ENCODE data around the gene CARMIL3.
A peak's percentile ranks its signal among the peaks of the same experiment; 100 is the strongest.

The CARMIL3 gene

DNA sequence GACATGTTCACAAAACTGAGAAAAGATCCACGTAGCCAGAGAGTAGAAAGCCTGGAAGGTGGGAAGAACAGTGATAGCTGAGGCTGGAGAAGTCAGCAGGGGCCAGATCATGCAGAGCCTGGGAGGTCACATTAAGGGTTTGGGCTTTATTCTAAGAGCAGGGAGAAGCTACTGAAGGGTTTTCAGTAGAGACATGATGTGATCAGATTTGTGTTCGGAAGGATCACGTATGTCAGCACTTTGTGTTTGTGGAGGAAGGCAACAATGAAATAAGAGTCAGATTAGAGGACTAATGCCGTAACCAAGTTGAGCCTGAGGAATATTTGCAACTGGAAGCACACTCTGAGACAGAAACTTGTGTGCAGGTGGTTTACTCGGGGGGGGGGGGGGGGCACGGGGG is 38.1 kb downstream of the CARMIL3 start:
- no peak overlapping the region for H3K23ac ChIP-seq (ENCODE audit: low read length)
- H2AK5ac ChIP-seq (ENCODE audit: low read length): no peak overlapping the region
- H2BK120ac ChIP-seq (ENCODE audit: insufficient read depth, low read length, poor library complexity): no peak overlapping the region
- no peaks in the 10 kb centered on the region for H3K36me3 ChIP-seq (ENCODE audit: control insufficient read depth in 1 of 2, insufficient read depth in 2 of 2, low read length in 2 of 2)
- no peak overlapping the region for H2BK5ac ChIP-seq (ENCODE audit: low read depth, low read length, poor library complexity)
- H3K27ac ChIP-seq (ENCODE audit: low read depth, low read length): no peak overlapping the region
- no peak overlapping the region for H3K14ac ChIP-seq (ENCODE audit: low read length)
- H3K4me3 ChIP-seq (ENCODE audit: low read depth, low read length): no peak overlapping the region
- no CpG with 5 or more reads among the region's 6 CpGs for WGBS (ENCODE audit: extremely low coverage, insufficient coverage, insufficient read length)
- no peaks in the 10 kb centered on the region for H3K27me3 ChIP-seq (ENCODE audit: insufficient read depth, low read length)
- H3K9ac ChIP-seq (ENCODE audit: low read length): no peak overlapping the region
- no peak overlapping the region for H3K4ac ChIP-seq (ENCODE audit: low read depth, low read length)
- H4K12ac ChIP-seq (ENCODE audit: low read depth, low read length): no peak overlapping the region
- H3K18ac ChIP-seq (ENCODE audit: low read length): no peak overlapping the region
- no peaks in the 10 kb centered on the region for H3K9me3 ChIP-seq (ENCODE audit: insufficient read depth, low read depth, low read length)
- H2AFZ ChIP-seq (ENCODE audit: insufficient read depth, low read length, poor library complexity): no peak overlapping the region
- H4K8ac ChIP-seq (ENCODE audit: low read depth, low read length): no peak overlapping the region
- H2BK12ac ChIP-seq (ENCODE audit: low read length): no peak overlapping the region
- H4K91ac ChIP-seq (ENCODE audit: low read depth, low read length): no peak overlapping the region
- H3K79me1 ChIP-seq (ENCODE audit: low read length): peaks cover 11% of the 10 kb centered on the region
- peaks cover 0 to 6% of the 10 kb centered on the region in 2 experiments for H3K4me1 ChIP-seq (ENCODE audit: control insufficient read depth in 1 of 2, insufficient read depth in 2 of 2, low read length in 2 of 2)
- H3K4me2 ChIP-seq (ENCODE audit: low read length): no peak overlapping the region
- peaks cover 6% of the 10 kb centered on the region for H3K79me2 ChIP-seq (ENCODE audit: control insufficient read depth, insufficient read depth, low read length, poor library complexity)
- DNase-seq: no peak

GRCh38 chr14:24092110-24092504 is 40.3 kb downstream of the CARMIL3 start:
- no peak overlapping the region for H3K23ac ChIP-seq (ENCODE audit: low read length)
- H2AFZ ChIP-seq (ENCODE audit: insufficient read depth, low read length, poor library complexity): no peak overlapping the region
- no peak overlapping the region for H2BK12ac ChIP-seq (ENCODE audit: low read length)
- peaks cover 0 to 14% of the 10 kb centered on the region in 2 experiments for H3K4me1 ChIP-seq (ENCODE audit: control insufficient read depth in 1 of 2, insufficient read depth in 2 of 2, low read length in 2 of 2)
- H3K4me2 ChIP-seq (ENCODE audit: low read length): no peak overlapping the region
- H4K91ac ChIP-seq (ENCODE audit: low read depth, low read length): no peak overlapping the region
- H3K79me2 ChIP-seq (ENCODE audit: control insufficient read depth, insufficient read depth, low read length, poor library complexity): peaks cover 6% of the 10 kb centered on the region
- no peak overlapping the region for H3K18ac ChIP-seq (ENCODE audit: low read length)
- no peak overlapping the region for H2BK5ac ChIP-seq (ENCODE audit: low read depth, low read length, poor library complexity)
- H3K4me3 ChIP-seq (ENCODE audit: low read depth, low read length): no peak overlapping the region
- H4K12ac ChIP-seq (ENCODE audit: low read depth, low read length): no peak overlapping the region
- DNase-seq: no peak
- H2BK120ac ChIP-seq (ENCODE audit: insufficient read depth, low read length, poor library complexity): no peak overlapping the region
- H4K8ac ChIP-seq (ENCODE audit: low read depth, low read length): no peak overlapping the region
- H3K9ac ChIP-seq (ENCODE audit: low read length): no peak overlapping the region
- no peak overlapping the region for H2AK5ac ChIP-seq (ENCODE audit: low read length)
- H3K4ac ChIP-seq (ENCODE audit: low read depth, low read length): no peak overlapping the region
- H3K36me3 ChIP-seq (ENCODE audit: control insufficient read depth in 1 of 2, insufficient read depth in 2 of 2, low read length in 2 of 2): no peaks in the 10 kb centered on the region
- H3K27ac ChIP-seq (ENCODE audit: low read depth, low read length): no peak overlapping the region
- H3K79me1 ChIP-seq (ENCODE audit: low read length): peaks cover 11% of the 10 kb centered on the region
- no peaks in the 10 kb centered on the region for H3K27me3 ChIP-seq (ENCODE audit: insufficient read depth, low read length)
- H3K14ac ChIP-seq (ENCODE audit: low read length): no peak overlapping the region
- no peaks in the 10 kb centered on the region for H3K9me3 ChIP-seq (ENCODE audit: insufficient read depth, low read depth, low read length)

- no peak overlapping the region for H2AK5ac ChIP-seq (ENCODE audit: low read length)
- H3K23ac ChIP-seq (ENCODE audit: low read length): no peak overlapping the region
- no peak overlapping the region for H3K18ac ChIP-seq (ENCODE audit: low read length)
- H2AFZ ChIP-seq (ENCODE audit: insufficient read depth, low read length, poor library complexity): no peak overlapping the region
- no peak overlapping the region for H3K4me3 ChIP-seq (ENCODE audit: low read depth, low read length)
- no peak overlapping the region for H4K91ac ChIP-seq (ENCODE audit: low read depth, low read length)
- H3K79me2 ChIP-seq (ENCODE audit: control insufficient read depth, insufficient read depth, low read length, poor library complexity): peaks cover 6% of the 10 kb centered on the region
- no peak overlapping the region for H3K4ac ChIP-seq (ENCODE audit: low read depth, low read length)
- H2BK5ac ChIP-seq (ENCODE audit: low read depth, low read length, poor library complexity): no peak overlapping the region
- no peak overlapping the region for H4K8ac ChIP-seq (ENCODE audit: low read depth, low read length)
- H3K27me3 ChIP-seq (ENCODE audit: insufficient read depth, low read length): no peaks in the 10 kb centered on the region
- H3K4me2 ChIP-seq (ENCODE audit: low read length): no peak overlapping the region
- no peak overlapping the region for H2BK12ac ChIP-seq (ENCODE audit: low read length)
- no peak overlapping the region for H3K27ac ChIP-seq (ENCODE audit: low read depth, low read length)
- H3K9me3 ChIP-seq (ENCODE audit: insufficient read depth, low read depth, low read length): no peaks in the 10 kb centered on the region
- peak in 1 of 2 donors; percentile 11 for DNase-seq
- no peak overlapping the region for H3K14ac ChIP-seq (ENCODE audit: low read length)
- no peak overlapping the region for H2BK120ac ChIP-seq (ENCODE audit: insufficient read depth, low read length, poor library complexity)
- peaks cover 11% of the 10 kb centered on the region for H3K79me1 ChIP-seq (ENCODE audit: low read length)
- H3K4me1 ChIP-seq (ENCODE audit: control insufficient read depth in 1 of 2, insufficient read depth in 2 of 2, low read length in 2 of 2): peaks cover 0 to 14% of the 10 kb centered on the region in 2 experiments
- no peaks in the 10 kb centered on the region for H3K36me3 ChIP-seq (ENCODE audit: control insufficient read depth in 1 of 2, insufficient read depth in 2 of 2, low read length in 2 of 2)
- no CpG with 5 or more reads among the region's 4 CpGs for WGBS (ENCODE audit: extremely low coverage, insufficient coverage, insufficient read length)
- no peak overlapping the region for H3K9ac ChIP-seq (ENCODE audit: low read length)
- no peak overlapping the region for H4K12ac ChIP-seq (ENCODE audit: low read depth, low read length)
Measured at GRCh38 chr14:24092505-24093206, 40.8 kb downstream of the CARMIL3 start.

GRCh38 chr14:24093207-24093900 is 41.5 kb downstream of the CARMIL3 start:
- H4K8ac ChIP-seq (ENCODE audit: low read depth, low read length): peak overlapping the region; percentile 34
- peak overlapping the region; percentile 15 for H4K91ac ChIP-seq (ENCODE audit: low read depth, low read length)
- peak overlapping the region; percentile 22 for H3K18ac ChIP-seq (ENCODE audit: low read length)
- H3K9ac ChIP-seq (ENCODE audit: low read length): no peak overlapping the region
- no peaks in the 10 kb centered on the region for H3K27me3 ChIP-seq (ENCODE audit: insufficient read depth, low read length)
- no peak overlapping the region for H2BK120ac ChIP-seq (ENCODE audit: insufficient read depth, low read length, poor library complexity)
- no peaks in the 10 kb centered on the region for H3K9me3 ChIP-seq (ENCODE audit: insufficient read depth, low read depth, low read length)
- no peak overlapping the region for H3K27ac ChIP-seq (ENCODE audit: low read depth, low read length)
- peaks cover 3 to 4% of the 10 kb centered on the region in 2 experiments for H3K36me3 ChIP-seq (ENCODE audit: control insufficient read depth in 1 of 2, insufficient read depth in 2 of 2, low read length in 2 of 2)
- peaks cover 11% of the 10 kb centered on the region for H3K79me1 ChIP-seq (ENCODE audit: low read length)
- peak overlapping the region; percentile 18 for H2BK5ac ChIP-seq (ENCODE audit: low read depth, low read length, poor library complexity)
- H3K14ac ChIP-seq (ENCODE audit: low read length): peak overlapping the region; percentile 21
- peak overlapping the region; percentile 13 for H2AK5ac ChIP-seq (ENCODE audit: low read length)
- H3K4me2 ChIP-seq (ENCODE audit: low read length): peak overlapping the region; percentile 88
- no peak overlapping the region for H3K4me3 ChIP-seq (ENCODE audit: low read depth, low read length)
- no CpG with 5 or more reads among the region's 19 CpGs for WGBS (ENCODE audit: extremely low coverage, insufficient coverage, insufficient read length)
- H4K12ac ChIP-seq (ENCODE audit: low read depth, low read length): peak overlapping the region; percentile 28
- H3K23ac ChIP-seq (ENCODE audit: low read length): no peak overlapping the region
- H2AFZ ChIP-seq (ENCODE audit: insufficient read depth, low read length, poor library complexity): peak overlapping the region; percentile 53
- H2BK12ac ChIP-seq (ENCODE audit: low read length): peak overlapping the region; percentile 23
- H3K4me1 ChIP-seq (ENCODE audit: control insufficient read depth in 1 of 2, insufficient read depth in 2 of 2, low read length in 2 of 2): peaks cover 0 to 14% of the 10 kb centered on the region in 2 experiments
- H3K79me2 ChIP-seq (ENCODE audit: control insufficient read depth, insufficient read depth, low read length, poor library complexity): peaks cover 6% of the 10 kb centered on the region
- H3K4ac ChIP-seq (ENCODE audit: low read depth, low read length): no peak overlapping the region
- DNase-seq: peak; percentile 26 to 34

Data from trophoblast cell (in vitro differentiated cells and primary cell).